SK-N-SH (cell line): ENCODE data around the gene GPR161.

Experiments
- CHD2 ChIP-seq: fragments of 150-350 bp; IDR thresholded peaks from 2 replicates; pipeline ENCODE4 v1.6.1; 2018; ENCODE audit warnings: low read length; ENCODE audit not compliant: partially characterized antibody
- FOXJ3 ChIP-seq: sonication (generic); formaldehyde crosslinking; IDR thresholded peaks from 2 replicates; pipeline ENCODE4 v1.5.1; 2020; ENCODE audit warnings: mild to moderate bottlenecking, missing genetic modification reagents
- MXI1 ChIP-seq: IDR thresholded peaks from 2 replicates; pipeline ENCODE4 v1.6.1; 2012; ENCODE audit warnings: mild to moderate bottlenecking, low read depth, low read length, improper control_type of control experiment
- NRF1 ChIP-seq: IDR thresholded peaks from 2 replicates; pipeline ENCODE4 v1.6.1; 2012; ENCODE audit warnings: low read depth, mild to moderate bottlenecking, low read length
- RFX5 ChIP-seq: IDR thresholded peaks from 2 replicates; pipeline ENCODE4 v1.6.1; 2012; ENCODE audit warnings: mild to moderate bottlenecking, improper control_type of control experiment, low read length
- SMC3 ChIP-seq: IDR thresholded peaks from 2 replicates; pipeline ENCODE4 v1.6.1; 2012; ENCODE audit warnings: low read depth, low read length, improper control_type of control experiment
- USF2 ChIP-seq: fragments of 150-350 bp; IDR thresholded peaks from 2 replicates; pipeline ENCODE4 v1.6.1; 2017; ENCODE audit warnings: antibody characterized with exemption, low read length, low read depth, borderline replicate concordance
- YY1 ChIP-seq: IDR thresholded peaks from 2 replicates; pipeline ENCODE4 v1.4.0; 2012; ENCODE audit warnings: low read depth, mild to moderate bottlenecking
- TF ChIP-seq, protein P1 (sequence below): IDR thresholded peaks from 2 replicates; pipeline ENCODE4 v1.6.1; 2012; ENCODE audit warnings: mild to moderate bottlenecking, low read depth, low read length, moderate library complexity
- TF ChIP-seq, protein P2 (sequence below): fragments of 200-600 bp; sonication (generic); IDR thresholded peaks from 2 replicates; pipeline ENCODE4 v1.6.1; 2017; ENCODE audit warnings: antibody characterized with exemption, mild to moderate bottlenecking, moderate library complexity

DNA sequence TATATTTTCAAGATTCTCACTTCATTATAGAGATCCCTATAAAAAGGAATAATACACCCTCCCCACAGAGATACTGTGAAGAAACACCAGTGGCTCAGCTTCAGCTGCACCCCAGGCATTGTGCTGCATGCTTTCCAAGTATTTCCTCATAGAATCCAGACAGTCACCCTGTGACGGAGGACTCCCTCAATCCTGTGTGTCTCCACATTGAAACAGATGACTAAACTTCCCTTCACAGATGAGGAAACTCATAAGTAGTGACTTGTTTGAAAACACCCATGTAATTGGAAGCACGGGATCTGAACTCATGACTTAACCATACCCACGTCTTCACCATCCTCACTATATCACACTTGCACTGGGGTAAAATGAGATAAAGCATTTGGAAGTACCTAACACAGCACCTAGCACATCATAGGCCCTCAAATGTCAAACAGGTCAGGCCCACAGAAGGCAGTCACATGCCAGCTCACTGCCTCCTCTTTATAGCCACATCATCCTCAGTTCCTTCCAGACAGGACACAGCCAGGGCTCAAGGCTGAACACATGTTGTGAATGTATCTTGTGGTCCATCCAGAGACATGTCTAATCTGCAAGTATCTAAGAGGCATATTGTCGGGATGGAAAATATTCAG lies 55.2 kb downstream of the GPR161 start:
- TF ChIP-seq MXI1 (no peak), RFX5 (no peak), CHD2 (no peak), SMC3 (no peak), YY1 (no peak), USF2 (no peak), NRF1 (no peak), FOXJ3 (no peak)
- TF ChIP-seq, protein P1, sequence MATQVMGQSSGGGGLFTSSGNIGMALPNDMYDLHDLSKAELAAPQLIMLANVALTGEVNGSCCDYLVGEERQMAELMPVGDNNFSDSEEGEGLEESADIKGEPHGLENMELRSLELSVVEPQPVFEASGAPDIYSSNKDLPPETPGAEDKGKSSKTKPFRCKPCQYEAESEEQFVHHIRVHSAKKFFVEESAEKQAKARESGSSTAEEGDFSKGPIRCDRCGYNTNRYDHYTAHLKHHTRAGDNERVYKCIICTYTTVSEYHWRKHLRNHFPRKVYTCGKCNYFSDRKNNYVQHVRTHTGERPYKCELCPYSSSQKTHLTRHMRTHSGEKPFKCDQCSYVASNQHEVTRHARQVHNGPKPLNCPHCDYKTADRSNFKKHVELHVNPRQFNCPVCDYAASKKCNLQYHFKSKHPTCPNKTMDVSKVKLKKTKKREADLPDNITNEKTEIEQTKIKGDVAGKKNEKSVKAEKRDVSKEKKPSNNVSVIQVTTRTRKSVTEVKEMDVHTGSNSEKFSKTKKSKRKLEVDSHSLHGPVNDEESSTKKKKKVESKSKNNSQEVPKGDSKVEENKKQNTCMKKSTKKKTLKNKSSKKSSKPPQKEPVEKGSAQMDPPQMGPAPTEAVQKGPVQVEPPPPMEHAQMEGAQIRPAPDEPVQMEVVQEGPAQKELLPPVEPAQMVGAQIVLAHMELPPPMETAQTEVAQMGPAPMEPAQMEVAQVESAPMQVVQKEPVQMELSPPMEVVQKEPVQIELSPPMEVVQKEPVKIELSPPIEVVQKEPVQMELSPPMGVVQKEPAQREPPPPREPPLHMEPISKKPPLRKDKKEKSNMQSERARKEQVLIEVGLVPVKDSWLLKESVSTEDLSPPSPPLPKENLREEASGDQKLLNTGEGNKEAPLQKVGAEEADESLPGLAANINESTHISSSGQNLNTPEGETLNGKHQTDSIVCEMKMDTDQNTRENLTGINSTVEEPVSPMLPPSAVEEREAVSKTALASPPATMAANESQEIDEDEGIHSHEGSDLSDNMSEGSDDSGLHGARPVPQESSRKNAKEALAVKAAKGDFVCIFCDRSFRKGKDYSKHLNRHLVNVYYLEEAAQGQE: no peak
- TF ChIP-seq, protein P2, sequence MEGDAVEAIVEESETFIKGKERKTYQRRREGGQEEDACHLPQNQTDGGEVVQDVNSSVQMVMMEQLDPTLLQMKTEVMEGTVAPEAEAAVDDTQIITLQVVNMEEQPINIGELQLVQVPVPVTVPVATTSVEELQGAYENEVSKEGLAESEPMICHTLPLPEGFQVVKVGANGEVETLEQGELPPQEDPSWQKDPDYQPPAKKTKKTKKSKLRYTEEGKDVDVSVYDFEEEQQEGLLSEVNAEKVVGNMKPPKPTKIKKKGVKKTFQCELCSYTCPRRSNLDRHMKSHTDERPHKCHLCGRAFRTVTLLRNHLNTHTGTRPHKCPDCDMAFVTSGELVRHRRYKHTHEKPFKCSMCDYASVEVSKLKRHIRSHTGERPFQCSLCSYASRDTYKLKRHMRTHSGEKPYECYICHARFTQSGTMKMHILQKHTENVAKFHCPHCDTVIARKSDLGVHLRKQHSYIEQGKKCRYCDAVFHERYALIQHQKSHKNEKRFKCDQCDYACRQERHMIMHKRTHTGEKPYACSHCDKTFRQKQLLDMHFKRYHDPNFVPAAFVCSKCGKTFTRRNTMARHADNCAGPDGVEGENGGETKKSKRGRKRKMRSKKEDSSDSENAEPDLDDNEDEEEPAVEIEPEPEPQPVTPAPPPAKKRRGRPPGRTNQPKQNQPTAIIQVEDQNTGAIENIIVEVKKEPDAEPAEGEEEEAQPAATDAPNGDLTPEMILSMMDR: no peak
